GM18861 (cell line): Measurements from ENCODE around the gene GLI3.

Experiments
- ATAC-seq: cut with Tn5 transposase; IDR thresholded peaks from one replicate; pipeline ENCODE4 v1.9.1; 2021; ENCODE audit not compliant: unreplicated experiment

Gene GLI3

GRCh38 chr7:42236266-42236975, 588 bp downstream of the GLI3 start:
- no peak for ATAC-seq

- no peak for ATAC-seq
Observed at GRCh38 chr7:42235741-42236161, 1.3 kb downstream of the GLI3 start.

GRCh38 chr7:42234736-42235135, 2.3 kb downstream of the GLI3 start:
- ATAC-seq = no peak

GRCh38 chr7:42233695-42234331, 3.2 kb downstream of the GLI3 start:
- no peak for ATAC-seq

GRCh38 chr7:42233171-42233570, 3.8 kb downstream of the GLI3 start:
- no peak for ATAC-seq

GRCh38 chr7:42232275-42232674, 4.7 kb downstream of the GLI3 start:
- no peak for ATAC-seq

GRCh38 chr7:42231043-42231787, 5.8 kb downstream of the GLI3 start:
- ATAC-seq = no peak

GRCh38 chr7:42227936-42228591, 8.9 kb downstream of the GLI3 start:
- no peak for ATAC-seq

GRCh38 chr7:42227541-42227935, 9.5 kb downstream of the GLI3 start:
- ATAC-seq = no peak

GRCh38 chr7:42227021-42227420, 10.0 kb downstream of the GLI3 start:
- no peak for ATAC-seq

- ATAC-seq = no peak
Observed at GRCh38 chr7:42226354-42226941, 10.6 kb downstream of the GLI3 start.

- ATAC-seq = no peak
Observed at GRCh38 chr7:42224391-42225003, 12.5 kb downstream of the GLI3 start.

GRCh38 chr7:42222891-42223290, 14.1 kb downstream of the GLI3 start:
- ATAC-seq = no peak

- ATAC-seq = no peak
Observed at GRCh38 chr7:42222125-42222524, 14.9 kb downstream of the GLI3 start.

- no peak for ATAC-seq
Observed at GRCh38 chr7:42221304-42221703, 15.7 kb downstream of the GLI3 start.

GRCh38 chr7:42219447-42219846, 17.6 kb downstream of the GLI3 start:
- ATAC-seq = no peak

GRCh38 chr7:42218248-42218647, 18.8 kb downstream of the GLI3 start:
- ATAC-seq = no peak

- no peak for ATAC-seq
Observed at GRCh38 chr7:42217548-42217947, 19.5 kb downstream of the GLI3 start.

GRCh38 chr7:42217053-42217452, 20.0 kb downstream of the GLI3 start:
- no peak for ATAC-seq

GRCh38 chr7:42214060-42214679, 22.8 kb downstream of the GLI3 start:
- no peak for ATAC-seq
